HG03045 (cell line): ENCODE data around the gene SLC28A1.
"Not testable (repeated sequence)": the region's sequence is repeated elsewhere in the genome, so short reads cannot be mapped to it uniquely, and the experiment has no call there.

Experiments
- ATAC-seq: cut with Tn5 transposase; IDR thresholded peaks from one replicate; pipeline ENCODE4 v1.9.1; 2021; ENCODE audit warnings: mild to moderate bottlenecking, moderate library complexity; ENCODE audit not compliant: unreplicated experiment

SLC28A1 gene

GRCh38 chr15:84859651-84860050, 24.8 kb upstream of the SLC28A1 start:
- ATAC-seq: no peak

DNA sequence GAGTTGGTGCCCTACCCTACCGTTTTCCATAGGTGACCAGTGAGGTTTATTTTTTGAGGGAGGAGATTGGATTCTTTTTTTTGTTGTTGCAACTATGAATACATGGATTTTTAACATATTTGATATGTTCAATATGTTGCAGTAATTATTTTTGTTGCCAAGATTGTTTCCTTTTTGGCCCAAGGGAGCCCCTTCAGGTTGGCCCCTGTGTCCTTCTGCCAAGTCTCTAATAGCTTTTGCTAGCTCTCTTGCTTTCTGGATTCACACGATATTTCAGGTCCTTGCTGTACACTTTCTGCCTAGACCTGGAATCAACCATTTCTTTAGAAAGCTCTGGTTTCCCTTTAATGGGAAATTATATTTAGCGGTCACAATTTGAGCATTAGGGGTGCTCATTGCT, 22.7 kb upstream of the SLC28A1 start:
- no peak for ATAC-seq

- ATAC-seq: no peak
These were observed 22.1 kb upstream of the SLC28A1 start for GRCh38 chr15:84862214-84862975.

DNA sequence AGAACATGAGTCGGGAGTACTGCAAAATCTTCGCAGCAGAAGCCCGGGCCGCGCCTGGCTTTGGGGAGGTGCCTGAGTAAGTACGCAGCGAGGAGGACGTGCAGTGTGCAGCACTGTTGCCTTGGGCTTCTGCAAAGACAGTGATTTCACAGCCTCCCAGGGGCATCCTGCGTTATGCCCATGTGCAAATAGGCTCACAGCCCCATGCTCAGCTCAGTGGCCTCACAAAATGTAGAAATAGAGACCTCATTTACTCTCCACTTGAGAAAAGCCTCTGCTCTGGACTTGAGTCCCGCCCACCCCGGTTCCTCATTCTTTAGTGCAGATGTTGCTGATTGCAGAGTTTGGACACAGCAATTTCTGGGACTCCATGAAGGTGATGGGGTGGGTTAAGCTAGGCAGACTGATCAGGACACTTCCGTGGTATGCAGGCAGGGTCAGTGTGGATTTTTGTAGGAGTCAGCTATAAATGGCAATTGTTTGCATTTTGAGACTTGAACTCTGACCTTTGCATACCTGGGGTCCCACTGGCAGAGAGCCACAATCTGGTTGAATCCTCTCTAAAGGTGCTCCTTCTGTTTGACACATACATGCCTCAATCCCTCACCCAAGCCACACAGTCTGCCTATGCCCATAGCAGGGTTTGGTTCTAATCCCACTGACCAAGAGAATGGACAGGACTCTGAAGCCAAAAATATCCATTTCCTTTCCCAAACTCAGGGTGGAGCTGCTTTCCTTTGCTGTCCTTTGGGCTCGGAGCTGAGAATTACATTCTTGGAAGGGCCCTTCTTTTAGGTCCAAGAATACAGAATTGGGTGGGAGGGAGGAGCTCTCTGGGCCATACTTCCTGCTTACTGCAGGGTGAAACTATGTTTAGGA, 20.7 kb upstream of the SLC28A1 start:
- no peak for ATAC-seq

DNA sequence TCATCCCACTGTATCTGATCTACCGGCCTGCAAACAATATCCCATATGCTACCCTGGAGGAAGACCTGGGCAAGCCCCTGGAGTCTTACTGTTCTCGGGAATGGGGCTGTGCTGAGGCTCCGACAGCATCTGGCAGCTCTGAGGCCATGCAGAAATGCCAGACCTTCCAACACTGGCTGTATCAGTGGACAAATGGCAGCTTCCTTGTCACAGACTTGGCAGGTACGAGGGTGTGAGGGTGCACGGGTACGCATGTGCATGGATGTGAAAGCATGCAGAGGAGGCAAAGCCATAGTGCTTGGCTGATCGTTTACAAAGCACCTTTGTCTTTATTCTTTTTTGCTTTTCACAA, 20.0 kb upstream of the SLC28A1 start:
- ATAC-seq: no peak

DNA sequence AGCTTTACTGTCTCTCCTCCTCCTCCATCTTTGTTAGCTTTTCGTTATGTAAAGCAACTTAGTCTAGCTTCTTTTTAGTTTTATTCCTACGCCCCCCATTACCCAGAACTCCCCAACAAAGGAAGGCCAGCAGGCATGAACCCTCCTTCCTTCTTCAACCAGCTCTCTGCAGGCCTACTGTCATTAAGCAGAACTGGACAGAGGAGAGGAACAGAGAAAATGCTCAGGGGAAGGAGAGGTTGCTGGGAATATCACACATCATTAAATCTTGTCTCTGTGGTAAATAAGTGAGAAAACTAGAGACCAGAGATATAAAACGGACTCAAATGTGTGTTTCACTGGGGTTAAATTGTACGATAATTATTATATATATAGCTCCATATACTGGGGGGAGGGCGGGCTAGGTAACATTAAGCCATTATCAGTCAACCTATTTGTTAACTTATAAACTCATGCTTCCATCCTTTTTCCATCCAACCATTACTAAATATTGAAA, 19.3 kb upstream of the SLC28A1 start:
- ATAC-seq: no peak

DNA sequence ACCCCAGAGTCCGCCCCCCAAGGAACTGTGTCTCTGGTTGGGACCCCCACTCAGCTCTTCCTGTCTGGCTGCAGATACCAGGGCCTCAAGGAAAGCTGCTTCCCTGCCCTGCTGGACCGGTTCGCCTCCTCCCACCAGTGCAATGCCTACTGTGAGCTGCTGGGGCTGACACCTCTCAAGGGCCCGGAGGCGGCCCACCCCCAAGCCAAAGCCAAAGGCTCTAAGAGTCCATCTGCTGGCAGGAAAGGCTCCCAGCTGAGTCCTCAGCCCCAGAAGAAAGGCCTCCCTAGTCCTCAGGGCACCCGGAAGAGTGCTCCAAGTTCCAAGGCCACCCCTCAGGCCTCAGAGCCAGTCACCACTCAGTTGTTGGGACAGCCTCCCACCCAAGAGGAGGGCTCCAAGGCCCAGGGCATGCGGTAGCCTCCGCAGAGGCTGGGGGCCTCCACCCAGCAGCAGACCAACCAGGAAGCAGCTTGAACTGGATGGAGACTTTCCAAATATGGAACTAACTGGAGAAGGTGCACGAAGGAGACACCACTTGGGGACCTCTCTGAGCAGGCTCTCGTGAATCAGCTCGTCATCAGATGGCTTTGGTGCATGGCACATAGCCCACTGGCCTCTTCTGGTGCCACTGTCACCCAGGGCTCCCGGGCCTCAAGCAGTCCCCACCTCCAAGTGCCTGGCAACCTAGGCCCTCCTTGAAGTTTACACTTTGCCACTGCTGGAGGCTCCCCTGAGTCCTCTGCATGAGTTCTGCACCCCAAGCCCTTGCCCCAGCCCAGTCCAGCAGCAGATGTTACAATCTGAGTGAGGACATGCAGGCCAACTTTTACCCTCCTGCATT, 16.2 kb upstream of the SLC28A1 start:
- no peak for ATAC-seq

GRCh38 chr15:84869510-84869909, 15.0 kb upstream of the SLC28A1 start:
- ATAC-seq: no peak

DNA sequence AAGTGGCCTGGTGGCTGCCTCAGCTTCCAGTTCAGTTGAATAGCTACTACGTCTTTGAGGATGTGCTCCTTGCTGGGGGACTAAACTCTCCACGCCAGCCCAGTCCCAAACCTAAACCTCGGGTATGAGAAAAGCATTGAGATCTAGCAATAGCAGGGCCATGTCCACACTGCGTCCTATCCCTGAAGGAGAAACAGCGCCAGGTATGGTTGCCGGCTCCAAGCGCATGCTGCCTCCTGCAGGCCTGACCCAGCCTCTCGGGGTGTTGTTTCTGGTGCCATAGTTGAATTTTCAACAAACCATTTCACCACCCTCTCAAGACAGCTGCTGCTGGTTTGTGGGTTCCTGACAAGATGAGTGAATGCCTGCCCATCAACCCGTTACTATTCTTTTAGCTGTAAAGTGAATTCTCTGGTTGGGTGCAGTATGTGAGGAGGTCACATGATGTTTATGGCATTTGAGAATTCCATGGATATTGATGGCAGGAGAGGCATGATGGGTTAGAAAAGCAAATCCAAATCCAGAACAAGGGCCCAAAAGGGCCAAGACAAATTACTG, 13.0 kb upstream of the SLC28A1 start:
- ATAC-seq: no peak

- ATAC-seq: no peak
These were observed 12.2 kb upstream of the SLC28A1 start for GRCh38 chr15:84872009-84872910.

DNA sequence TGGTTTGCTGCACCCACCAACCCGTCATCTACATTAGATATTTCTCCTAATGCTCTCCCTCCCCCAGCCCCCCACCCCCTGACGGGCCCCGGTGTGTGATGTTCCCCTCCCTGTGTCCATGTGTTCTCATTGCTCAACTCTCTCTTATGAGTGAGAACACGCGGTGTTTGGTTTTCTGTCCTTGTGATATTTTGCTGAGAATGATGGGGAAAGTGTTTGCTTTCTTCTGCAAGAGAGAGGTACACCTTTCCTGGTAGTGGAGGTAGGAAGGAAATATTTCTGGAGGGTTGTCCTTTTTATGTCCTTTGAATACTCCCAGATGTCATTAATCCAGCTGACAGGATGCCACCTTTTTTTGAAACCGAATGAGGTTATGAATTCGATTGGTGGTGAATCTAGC, 10.5 kb upstream of the SLC28A1 start:
- ATAC-seq: no peak

DNA sequence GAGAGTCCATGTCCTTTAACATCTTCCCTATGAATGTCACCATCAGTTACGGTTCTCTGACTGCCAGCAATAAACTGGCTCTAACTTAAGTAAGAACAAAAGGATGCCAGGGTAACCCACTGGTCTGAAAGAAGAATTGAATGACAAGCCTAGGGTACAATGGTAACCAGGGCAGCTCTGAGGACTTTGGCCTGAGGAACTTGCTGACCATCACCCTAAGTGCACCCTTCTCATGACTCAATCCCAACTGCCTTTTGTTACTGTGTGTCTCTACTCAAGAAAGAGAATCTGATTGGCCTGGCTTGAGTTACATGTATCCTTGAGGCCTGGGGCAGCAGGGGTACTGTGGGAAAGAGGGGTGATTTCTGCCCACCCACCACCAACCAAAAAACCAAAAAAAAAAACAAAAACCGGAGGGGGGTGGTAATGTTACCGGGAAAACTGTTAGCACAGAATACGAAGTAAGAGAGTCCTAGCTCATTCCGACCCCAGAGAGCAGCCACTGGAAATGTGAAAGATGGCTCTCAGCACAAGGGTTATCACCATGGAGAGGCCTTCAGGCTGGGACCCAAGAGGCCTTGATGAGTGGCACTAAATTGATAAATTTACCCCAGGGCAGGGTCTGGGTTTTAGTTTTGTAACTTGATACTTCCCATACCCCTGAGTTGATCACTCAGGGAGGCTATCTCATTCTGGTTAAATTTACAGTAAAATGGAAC, 9.3 kb upstream of the SLC28A1 start:
- ATAC-seq: no peak

- ATAC-seq: no peak
These were observed 8.2 kb upstream of the SLC28A1 start for GRCh38 chr15:84876269-84876668.

GRCh38 chr15:84877701-84878100, 6.8 kb upstream of the SLC28A1 start:
- ATAC-seq: not testable (repeated sequence)

DNA sequence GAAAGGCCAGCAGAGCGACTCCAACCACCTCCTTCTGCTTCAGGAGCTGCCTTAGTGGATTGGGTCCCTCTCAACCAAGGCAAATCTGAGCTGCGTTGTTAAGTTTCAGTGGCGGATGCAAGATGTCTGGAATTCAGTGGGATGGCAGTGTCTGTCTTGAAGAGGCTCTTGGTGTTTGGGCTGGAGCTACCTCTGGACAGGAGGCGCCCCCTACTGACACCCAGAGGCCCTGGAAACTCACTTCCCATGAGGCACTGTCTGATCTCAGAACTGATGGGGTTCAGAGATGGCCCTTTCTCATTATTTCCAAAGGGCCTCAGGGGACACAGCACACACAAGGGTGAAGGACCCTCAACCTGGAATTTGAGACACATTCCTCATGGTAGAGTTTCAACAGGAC, 6.0 kb upstream of the SLC28A1 start:
- no peak for ATAC-seq

DNA sequence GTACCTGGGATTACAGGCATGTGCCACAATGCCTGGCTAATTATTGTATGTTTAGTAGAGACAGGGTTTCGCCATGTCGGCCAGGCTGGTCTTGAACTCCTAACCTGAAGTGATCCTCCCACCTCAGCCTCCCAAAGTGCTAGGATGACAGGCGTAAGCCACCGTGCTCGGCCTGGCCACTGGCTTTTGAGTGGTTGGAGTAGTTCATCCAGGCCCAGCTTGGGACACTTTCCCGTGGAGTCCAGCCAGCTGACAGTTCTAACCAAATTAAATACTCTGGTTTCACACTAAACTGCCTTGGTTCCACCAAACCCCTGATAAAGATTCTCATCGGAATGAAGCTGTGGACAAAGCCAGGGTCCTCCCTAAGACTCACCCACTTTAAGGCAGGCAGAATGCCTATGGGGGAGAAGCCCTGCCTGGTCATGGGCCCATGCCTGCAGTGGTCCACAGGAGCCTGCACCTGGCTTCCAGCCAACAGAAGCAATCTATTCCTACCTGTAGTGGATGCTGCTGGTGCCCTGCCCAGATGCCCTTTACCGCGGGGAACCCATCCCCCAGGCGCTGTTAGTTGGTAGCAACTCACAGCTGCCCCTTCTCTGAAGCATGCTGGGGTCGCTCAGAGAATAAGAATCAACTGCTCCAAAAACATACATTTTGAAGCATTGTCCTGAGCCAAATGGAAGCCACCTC, 5.2 kb upstream of the SLC28A1 start:
- ATAC-seq: no peak

GRCh38 chr15:84880007-84880406, 4.5 kb upstream of the SLC28A1 start:
- ATAC-seq: no peak

DNA sequence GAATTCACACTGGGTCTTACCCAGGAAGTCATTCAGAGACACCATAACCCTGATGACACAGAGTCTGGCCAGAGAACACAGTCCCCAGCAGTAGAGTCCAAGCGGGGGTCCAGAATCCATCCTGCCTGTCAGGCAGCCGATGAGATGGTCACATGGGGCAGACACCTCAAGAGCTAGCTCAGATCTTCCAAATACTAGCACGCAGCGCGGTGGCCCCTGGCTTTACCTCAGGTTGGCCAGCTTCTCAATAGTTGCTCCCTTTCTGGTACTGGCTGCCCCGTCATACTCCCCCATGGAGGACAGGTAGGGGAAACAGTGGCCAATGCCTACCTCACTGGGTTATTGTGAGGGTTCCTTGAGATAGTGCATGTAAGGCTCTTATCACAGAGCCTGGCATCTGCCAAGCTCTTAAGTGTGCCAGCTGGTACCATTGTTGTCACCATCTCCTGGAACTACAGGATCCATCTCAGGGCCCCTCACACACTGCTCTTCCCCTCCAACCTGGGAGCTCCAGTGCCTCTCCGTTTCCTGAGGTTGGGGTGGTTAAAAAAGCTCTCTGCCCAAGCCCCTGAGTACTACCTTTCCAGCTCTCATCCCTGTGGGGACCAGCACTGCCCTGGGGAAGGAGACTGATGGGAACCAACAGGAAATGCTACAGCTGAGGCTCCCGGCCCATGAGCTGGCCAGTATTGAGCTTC, 3.5 kb upstream of the SLC28A1 start:
- ATAC-seq: no peak
